DMS153 treated with DMSO at 0.1 percent for 48 hours (cell line): ENCODE measurements around the gene SPG21.

Source experiments
- DNase-seq: peaks from one replicate; lab custom pipeline; 2025; ENCODE audit not compliant: unreplicated experiment; lab: John Stamatoyannopoulos, UW

The SPG21 gene

GRCh38 chr15:64943512-64944225 lies 46.0 kb downstream of the SPG21 start:
- DNase-seq: no peak

- no peak for DNase-seq
Measured at GRCh38 chr15:64942356-64942755, 47.4 kb downstream of the SPG21 start.

GRCh38 chr15:64938192-64938591 lies 51.5 kb downstream of the SPG21 start:
- no peak for DNase-seq

GRCh38 chr15:64934023-64934422 lies 55.7 kb downstream of the SPG21 start:
- no peak for DNase-seq

GRCh38 chr15:64931381-64931780 lies 58.3 kb downstream of the SPG21 start:
- DNase-seq: no peak

GRCh38 chr15:64930778-64931371 lies 58.8 kb downstream of the SPG21 start:
- DNase-seq: no peak

- no peak for DNase-seq
Measured at GRCh38 chr15:64930019-64930652, 59.6 kb downstream of the SPG21 start.

GRCh38 chr15:64928626-64929220 lies 61.0 kb downstream of the SPG21 start:
- DNase-seq: no peak

- DNase-seq: no peak
Measured at GRCh38 chr15:64926661-64927060, 63.1 kb downstream of the SPG21 start.

GRCh38 chr15:64925335-64926330 lies 64.1 kb downstream of the SPG21 start:
- DNase-seq: no peak

- DNase-seq: no peak
Measured at GRCh38 chr15:64923546-64923945, 66.2 kb downstream of the SPG21 start.

- DNase-seq: no peak
Measured at GRCh38 chr15:64921711-64922110, 68.0 kb downstream of the SPG21 start.

- no peak for DNase-seq
Measured at GRCh38 chr15:64919721-64920120, 70.0 kb downstream of the SPG21 start.

GRCh38 chr15:64917211-64917610 lies 72.5 kb downstream of the SPG21 start:
- DNase-seq: no peak

GRCh38 chr15:64916365-64916764 lies 73.3 kb downstream of the SPG21 start:
- no peak for DNase-seq

- DNase-seq: no peak
Measured at GRCh38 chr15:64915518-64916227, 74.0 kb downstream of the SPG21 start.
